Small intestine (tissue), 7 donors: ENCODE measurements around the gene NMB. TPM values are rescaled to one million over a fixed set of nuclear protein-coding genes. Genes with fewer than 3 reads are reported as not detected.

Source experiments
- DNase-seq, 2 donors: peaks; one replicate each; pipeline versions ENCODE4 v3.0.0 to v3.0.0-alpha.2; 2013
- FAIRE-seq: peaks from 2 replicates; lab custom pipeline; 2012; peaks lifted over from hg19 to GRCh38; lab: Jason Lieb, UNC
- H3K27ac ChIP-seq, 3 donors: one replicate each; pipeline ENCODE4 v1.5.1; 2013; ENCODE audit warnings: low read length in 2 of 3, mild to moderate bottlenecking in 2 of 3, control low read depth in 1 of 3, inconsistent platforms in 1 of 3, low read depth in 1 of 3, moderate library complexity in 1 of 3
- H3K27me3 ChIP-seq, 3 donors: one replicate each; pipeline ENCODE4 v1.6.1; 2013; ENCODE audit warnings: low read length in 3 of 3, inconsistent platforms in 1 of 3; ENCODE audit not compliant: control insufficient read depth in 3 of 3, insufficient read depth in 3 of 3
- H3K36me3 ChIP-seq, 3 donors: one replicate each; pipeline ENCODE4 v1.6.1; 2013; ENCODE audit warnings: low read length in 3 of 3, inconsistent platforms in 1 of 3, low read depth in 1 of 3, mild to moderate bottlenecking in 1 of 3, moderate library complexity in 1 of 3; ENCODE audit not compliant: control insufficient read depth in 3 of 3, insufficient read depth in 2 of 3
- H3K4me1 ChIP-seq, 3 donors: one replicate each; pipeline ENCODE4 v1.6.1; 2013; ENCODE audit warnings: low read length in 2 of 3, inconsistent platforms in 1 of 3, low read depth in 1 of 3, mild to moderate bottlenecking in 1 of 3, moderate library complexity in 1 of 3; ENCODE audit not compliant: control insufficient read depth in 3 of 3, insufficient read depth in 2 of 3
- H3K4me3 ChIP-seq, 3 donors: one replicate each; pipeline ENCODE4 v1.5.1; 2013; ENCODE audit warnings: low read length in 3 of 3, control low read depth in 1 of 3, inconsistent platforms in 1 of 3, low read depth in 1 of 3, mild to moderate bottlenecking in 1 of 3, moderate library complexity in 1 of 3
- H3K9me3 ChIP-seq, 2 donors: one replicate each; pipeline ENCODE4 v1.6.1; 2013; ENCODE audit warnings: low read depth in 1 of 2, low read length in 1 of 2; ENCODE audit not compliant: control insufficient read depth in 2 of 2, insufficient read depth in 1 of 2
- WGBS, 3 donors: extraction: QIAGEN DNeasy Blood & Tissue Kit; methylation state at CpG; one replicate each; pipeline ENCODE4 v1.1.7; 2013; 5-methylcytosine and 5-hydroxymethylcytosine counted together
- polyA plus RNA-seq, 4 donors: library from polyadenylated mRNA; stranded (reverse) in 3 of 4; unstranded in 1 of 4; fragments of 200-250 nt in 3 of 4; fragments of 120-200 nt in 1 of 4; gene quantifications; one replicate each; pipeline versions ENCODE4 v1.2.1 to v1.2.3, GENCODE V29; 2013
- donor health status: healthy with polysubstance abuse.
- donor health status: control.
- donor health status: control.
- donor health status: Bipolar disorder and iron deficiency.
- donor health status: healthy.

The NMB gene
- polyA plus RNA-seq, 4 donors, result 1.8 to 7.7 (median 2.4) TPM

- peaks cover 0 to 23% (median 3%) of the 10 kb centered on the region in 3 donors for H3K4me1 ChIP-seq
- WGBS, 3 donors, result 0% methylated on average over 48 to 49 of the region's 49 CpGs
Observed at GRCh38 chr15:84653910-84654688, 3.9 kb downstream of the NMB start, which contains the start of gene WDR73. Gene WDR73, minus strand, starts transcription at chr15:84654283. Its CDS starts 9 bp downstream, at chr15:84654274.

GRCh38 chr15:84653584-84653909 is 4.5 kb downstream of the NMB start:
- peak overlapping the region; percentile 74 to 84 (median 75) for H3K4me3 ChIP-seq
- H3K36me3 ChIP-seq, result peaks cover 3 to 27% (median 3%) of the 10 kb centered on the region in 3 donors
- H3K27me3 ChIP-seq, result no peaks in the 10 kb centered on the region
- FAIRE-seq (no peak), DNase-seq (no peak)
- H3K9me3 ChIP-seq, result no peaks in the 10 kb centered on the region
- peak overlapping the region in 2 of 3 donors; percentile 86 to 89 for H3K27ac ChIP-seq
- peaks cover 0 to 19% (median 0%) of the 10 kb centered on the region in 3 donors for H3K4me1 ChIP-seq
- WGBS, 3 donors, result 7 to 18% (median 16%) methylated on average over 7 of the region's 7 CpGs

More at GRCh38 chr15:84653910-84654688, 3.9 kb downstream of the NMB start, which contains the start of gene WDR73:
- Histone ChIP-seq H3K27me3 (no peaks in the 10 kb centered on the region), H3K4me3 (peak within 1 kb of the TSS; percentile 74 to 84 (median 75)), H3K27ac (peak within 1 kb of the TSS; percentile 32 to 89 (median 86)), H3K36me3 (peaks cover 3 to 25% (median 3%) of the 10 kb centered on the region in 3 donors), H3K9me3 (no peaks in the 10 kb centered on the region)
- DNase-seq (peak; percentile 95 to 98), FAIRE-seq (no peak)

- DNase-seq, result no peak
- FAIRE-seq, result no peak
- Histone ChIP-seq H3K4me3 (no peak overlapping the region), H3K36me3 (peaks cover 13 to 61% (median 17%) of the 10 kb centered on the region in 3 donors), H3K4me1 (peaks cover 0 to 11% (median 0%) of the 10 kb centered on the region in 3 donors), H3K27me3 (no peaks in the 10 kb centered on the region), H3K27ac (no peak overlapping the region), H3K9me3 (no peaks in the 10 kb centered on the region)
- WGBS, 3 donors, result 96 to 98% (median 97%) methylated on average over 2 of the region's 2 CpGs
Observed at GRCh38 chr15:84649706-84650105, 8.3 kb downstream of the NMB start.

GRCh38 chr15:84648539-84648938 is 9.5 kb downstream of the NMB start:
- DNase-seq, result no peak
- Histone ChIP-seq H3K9me3 (no peaks in the 10 kb centered on the region), H3K4me1 (peaks cover 0 to 10% (median 0%) of the 10 kb centered on the region in 3 donors), H3K27me3 (no peaks in the 10 kb centered on the region), H3K36me3 (peaks cover 13 to 72% (median 17%) of the 10 kb centered on the region in 3 donors), H3K27ac (no peak overlapping the region), H3K4me3 (no peak overlapping the region)
- WGBS, 3 donors, result 66 to 72% (median 71%) methylated on average over 3 of the region's 3 CpGs
- FAIRE-seq, result no peak

- DNase-seq (no peak), FAIRE-seq (no peak)
- H3K4me3 ChIP-seq, result no peak overlapping the region
- peaks cover 0 to 2% (median 0%) of the 10 kb centered on the region in 3 donors for H3K4me1 ChIP-seq
- no peaks in the 10 kb centered on the region for H3K9me3 ChIP-seq
- H3K27me3 ChIP-seq, result no peaks in the 10 kb centered on the region
- H3K27ac ChIP-seq, result no peak overlapping the region
- peaks cover 16 to 75% (median 18%) of the 10 kb centered on the region in 3 donors for H3K36me3 ChIP-seq
Observed at GRCh38 chr15:84647726-84648125, 10.3 kb downstream of the NMB start.

GRCh38 chr15:84645997-84646396 is 12.0 kb downstream of the NMB start:
- Histone ChIP-seq H3K27me3 (no peaks in the 10 kb centered on the region), H3K9me3 (no peaks in the 10 kb centered on the region), H3K36me3 (peaks cover 21 to 88% (median 27%) of the 10 kb centered on the region in 3 donors), H3K4me1 (no peaks in the 10 kb centered on the region), H3K27ac (no peak overlapping the region), H3K4me3 (no peak overlapping the region)
- WGBS, 3 donors, result 89 to 90% (median 89%) methylated on average over 10 of the region's 10 CpGs
- no peak for DNase-seq
- no peak for FAIRE-seq

GRCh38 chr15:84645496-84645895 is 12.5 kb downstream of the NMB start:
- no peaks in the 10 kb centered on the region for H3K4me1 ChIP-seq
- no peak overlapping the region for H3K27ac ChIP-seq
- no peaks in the 10 kb centered on the region for H3K9me3 ChIP-seq
- DNase-seq, result no peak
- 94 to 98% (median 95%) methylated on average over 10 of the region's 10 CpGs for WGBS, 3 donors
- peaks cover 21 to 84% (median 29%) of the 10 kb centered on the region in 3 donors for H3K36me3 ChIP-seq
- no peak for FAIRE-seq
- no peak overlapping the region for H3K4me3 ChIP-seq
- H3K27me3 ChIP-seq, result no peaks in the 10 kb centered on the region

GRCh38 chr15:84643838-84644237 is 14.2 kb downstream of the NMB start:
- H3K27ac ChIP-seq, result no peak overlapping the region
- H3K4me1 ChIP-seq, result no peaks in the 10 kb centered on the region
- no peak for FAIRE-seq
- no peak overlapping the region for H3K4me3 ChIP-seq
- H3K36me3 ChIP-seq, result peaks cover 21 to 85% (median 33%) of the 10 kb centered on the region in 3 donors
- H3K9me3 ChIP-seq, result no peaks in the 10 kb centered on the region
- 88 to 94% (median 94%) methylated on average over 6 of the region's 6 CpGs for WGBS, 3 donors
- H3K27me3 ChIP-seq, result no peaks in the 10 kb centered on the region
- no peak for DNase-seq
